ENCODE measurements around the gene RPL39L.
"Not testable (repeated sequence)": the region's sequence is repeated elsewhere in the genome, so short reads cannot be mapped to it uniquely, and the experiment has no call there.

The RPL39L gene

GRCh38 chr3:187139126-187139894 lies at the start of gene RPL39L:
TSS of gene RPL39L (minus strand) at chr3:187139496. CDS start at chr3:187121300, 18,196 bp downstream.
- peak; percentile 94 for DNase-seq

- DNase-seq = no peak
Measured at GRCh38 chr3:187188931-187189330, 49.6 kb upstream of the RPL39L start.

DNA sequence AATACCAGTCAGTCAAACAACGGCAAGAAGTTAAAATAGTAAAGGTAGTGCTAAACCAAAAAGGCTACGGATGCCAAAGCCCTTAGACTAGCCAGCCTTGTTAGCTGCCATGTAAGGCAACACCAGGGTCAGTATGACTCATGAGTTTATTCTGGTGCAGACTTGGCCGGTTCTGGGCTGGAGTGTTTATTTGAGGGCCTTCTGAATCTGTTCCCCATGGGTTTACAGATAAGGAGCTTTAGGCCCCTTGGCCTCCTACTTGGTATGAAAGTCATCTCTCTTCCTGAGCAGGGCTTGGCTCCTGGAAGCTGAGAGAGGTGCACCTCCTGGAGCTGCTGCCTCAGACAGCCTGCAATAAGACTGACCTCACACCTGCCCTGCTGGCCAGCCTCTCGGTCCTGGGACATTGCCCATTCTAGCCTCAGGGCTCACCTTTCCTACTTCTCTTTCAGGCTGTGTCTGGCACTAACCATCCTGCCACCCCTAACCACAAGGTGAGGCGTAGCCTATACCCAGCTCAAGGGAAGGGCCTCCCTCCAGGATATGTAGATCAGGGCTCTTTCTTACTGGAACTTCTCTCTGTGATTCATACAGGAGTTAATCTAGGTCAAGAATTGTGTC lies 47.6 kb upstream of the RPL39L start:
- no peak for DNase-seq

GRCh38 chr3:187186375-187186774 lies 47.1 kb upstream of the RPL39L start:
- no peak for DNase-seq

- DNase-seq = no peak
Measured at GRCh38 chr3:187185759-187186158, 46.5 kb upstream of the RPL39L start.

DNA sequence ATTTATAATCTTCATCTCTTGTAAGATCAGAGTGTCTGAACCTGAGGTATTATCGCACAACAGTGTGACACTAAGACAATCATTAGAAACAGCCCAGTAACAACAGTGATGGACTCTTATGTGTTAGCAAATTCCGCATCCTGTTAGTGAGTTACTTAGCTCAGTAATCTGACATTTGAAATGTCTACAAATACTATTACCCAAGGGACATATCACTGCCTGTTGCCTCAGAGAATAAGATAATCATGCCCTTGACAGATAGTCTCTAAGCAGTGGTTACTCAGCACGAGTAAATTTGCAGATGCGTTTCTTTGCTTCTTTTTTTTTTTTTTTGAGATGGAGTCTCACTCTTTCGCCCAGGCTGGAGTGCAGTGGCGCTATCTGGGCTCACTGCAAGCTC lies 44.6 kb upstream of the RPL39L start:
- no peak for DNase-seq

DNA sequence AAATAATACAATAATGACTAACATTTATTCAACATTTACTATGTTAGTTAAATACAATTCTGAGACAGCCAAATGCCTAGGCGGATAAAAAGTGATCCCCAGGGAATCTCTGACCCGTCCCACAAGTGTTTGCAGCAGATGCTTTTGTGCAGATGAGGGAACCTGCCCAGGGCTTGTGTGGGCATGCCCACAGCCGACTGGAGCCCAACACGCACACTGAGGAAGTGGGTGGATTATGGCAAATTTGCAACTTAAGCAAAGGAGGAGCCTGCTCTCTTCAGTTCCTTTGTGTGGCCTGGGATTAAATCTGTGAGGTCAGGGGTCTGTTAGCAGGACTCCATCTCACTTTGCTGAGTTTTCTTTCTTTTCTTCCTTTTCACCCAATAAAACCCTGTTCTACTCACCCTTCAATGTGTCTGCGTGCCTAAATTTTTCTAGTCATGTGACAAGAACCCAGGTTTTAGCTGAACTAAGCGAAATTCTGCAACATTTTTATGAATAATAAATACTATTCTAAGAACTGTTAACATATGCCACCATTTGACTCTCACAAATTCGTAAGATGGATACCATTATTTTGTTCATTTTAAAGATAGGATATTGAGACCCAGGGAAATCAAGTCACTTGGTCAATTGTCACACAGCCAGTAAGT lies 44.0 kb upstream of the RPL39L start:
- no peak for DNase-seq

DNA sequence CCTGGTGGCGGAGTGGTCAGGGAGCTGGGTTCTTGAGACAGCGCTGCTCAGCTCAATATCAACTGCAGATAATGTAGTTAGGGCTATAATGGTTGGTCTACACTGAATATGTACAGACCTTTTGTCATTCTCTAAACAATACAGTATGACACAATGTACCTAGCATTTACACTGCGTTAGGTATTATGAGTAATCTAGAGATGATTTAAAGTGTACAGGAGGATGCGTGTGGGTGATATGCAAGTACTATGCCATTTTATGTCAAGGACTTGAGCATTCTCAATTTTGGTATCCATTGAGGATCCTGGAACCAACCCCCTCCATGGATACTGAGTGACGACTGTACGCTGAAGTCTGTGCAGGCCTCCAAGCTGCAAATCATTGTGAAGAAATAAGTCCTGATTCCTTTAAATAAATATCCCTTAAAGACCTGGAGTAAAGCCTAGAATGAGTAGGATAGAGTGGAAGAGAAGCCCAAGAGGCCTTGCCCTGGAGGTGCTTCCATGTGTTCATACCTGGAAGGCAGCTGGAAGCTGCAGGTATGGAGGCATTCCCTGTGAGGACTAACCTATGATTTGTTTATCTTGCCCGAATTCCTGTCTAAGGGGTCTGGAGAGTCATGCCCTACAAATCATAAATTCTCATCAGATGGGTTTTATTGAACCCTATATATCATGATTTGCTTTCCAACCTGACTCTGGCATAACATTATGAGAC lies 42.3 kb upstream of the RPL39L start:
- no peak for DNase-seq

GRCh38 chr3:187172929-187173328 lies 33.6 kb upstream of the RPL39L start:
- no peak for DNase-seq

DNA sequence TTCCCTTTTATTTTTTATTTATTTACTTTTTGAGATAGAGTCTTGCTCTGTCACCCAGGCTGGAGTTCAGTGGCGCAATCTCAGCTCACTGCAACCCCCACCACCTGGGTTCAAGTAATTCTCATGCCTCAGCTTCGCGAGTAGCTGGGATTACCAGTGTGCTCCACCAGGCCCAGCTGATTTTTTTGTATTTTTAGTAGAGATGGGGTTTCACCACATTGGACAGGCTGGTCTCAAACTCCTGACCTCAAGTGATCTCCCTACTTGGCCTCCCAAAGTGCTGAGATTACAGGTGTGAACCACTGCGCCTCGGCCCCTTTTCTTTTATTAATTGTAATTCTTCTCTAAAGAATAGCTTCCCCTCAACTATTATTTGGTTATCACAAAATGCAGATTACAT lies 31.6 kb upstream of the RPL39L start:
- not testable (repeated sequence) for DNase-seq

- DNase-seq = no peak
Measured at GRCh38 chr3:187169231-187169960, 30.1 kb upstream of the RPL39L start.

GRCh38 chr3:187167777-187168176 lies 28.5 kb upstream of the RPL39L start:
- no peak for DNase-seq

GRCh38 chr3:187166750-187167149 lies 27.5 kb upstream of the RPL39L start:
- no peak for DNase-seq

DNA sequence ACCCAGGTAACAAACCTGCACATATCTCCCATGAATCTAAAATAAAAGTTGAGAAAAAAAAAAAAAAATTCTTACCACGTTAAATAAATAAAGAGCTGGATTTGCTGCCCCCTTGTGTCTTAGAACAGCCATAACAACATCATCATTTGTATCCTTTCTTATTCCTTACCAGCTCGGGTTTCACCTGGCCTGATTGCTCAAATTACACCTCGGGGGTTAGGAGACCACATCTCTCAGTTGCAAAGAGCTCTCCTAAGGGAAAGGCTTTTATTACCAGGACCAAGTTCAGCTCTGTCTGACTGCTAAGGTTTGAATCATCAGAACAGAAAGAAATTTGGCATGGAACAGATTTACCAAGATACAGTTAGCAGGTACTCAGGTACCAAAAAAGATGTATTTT lies 25.8 kb upstream of the RPL39L start:
- DNase-seq = peak; percentile 78

DNA sequence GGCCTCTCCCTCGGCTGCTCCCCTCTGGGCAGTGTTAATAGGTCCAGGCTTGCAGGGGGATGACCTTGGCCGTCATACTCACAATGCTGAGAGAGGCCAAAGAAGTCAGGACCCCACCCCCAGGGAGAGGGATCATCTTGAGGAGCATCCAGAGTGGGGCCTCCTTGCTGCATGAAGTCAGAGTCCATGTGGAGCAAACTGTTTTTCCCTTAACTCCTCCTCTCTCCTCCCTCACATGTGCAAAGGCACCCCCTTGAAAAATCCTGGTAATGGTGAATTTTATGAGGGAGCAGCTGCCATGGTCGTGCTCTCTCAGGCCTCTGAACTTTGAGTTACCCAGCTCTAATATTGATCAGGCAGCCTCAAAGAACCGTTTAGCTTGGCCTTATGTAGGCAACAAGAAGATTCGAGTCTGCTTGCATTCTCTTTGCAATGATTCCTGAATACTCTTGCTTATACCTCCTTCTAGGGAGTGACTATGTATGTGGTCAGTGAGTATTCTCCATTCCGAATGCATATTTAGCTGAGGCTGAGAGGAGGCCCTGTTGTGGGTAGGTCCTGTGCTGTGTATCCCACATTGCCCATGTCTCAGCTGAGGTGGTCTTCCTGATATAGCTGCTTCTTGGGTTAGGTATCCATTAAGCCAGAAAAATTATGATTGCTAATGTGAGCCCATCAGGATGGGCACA lies 23.1 kb upstream of the RPL39L start:
- no peak for DNase-seq

DNA sequence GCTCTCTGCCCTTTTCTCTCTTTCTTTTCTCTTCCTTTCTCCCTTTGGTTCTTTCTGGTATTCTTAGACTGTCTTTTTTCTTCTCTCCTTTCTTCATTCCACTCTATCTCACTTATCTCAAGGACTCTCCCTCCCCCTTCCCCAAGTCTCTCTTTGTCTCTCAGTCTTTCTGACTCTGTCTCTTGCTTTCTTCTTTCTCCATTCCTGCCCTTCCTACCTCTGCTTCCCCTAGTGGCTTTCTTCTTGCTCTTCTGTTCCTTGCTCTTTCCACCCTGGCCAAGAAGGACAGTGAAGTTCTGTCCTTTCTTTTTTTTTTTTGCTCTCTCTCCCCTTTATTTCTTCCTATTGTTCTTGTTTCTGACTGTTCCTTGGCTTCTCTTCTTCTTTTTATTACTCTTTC lies 22.3 kb upstream of the RPL39L start:
- no peak for DNase-seq

GRCh38 chr3:187150599-187150998 lies 11.3 kb upstream of the RPL39L start:
- DNase-seq = peak; percentile 75

- DNase-seq = no peak
Measured at GRCh38 chr3:187150186-187150585, 10.9 kb upstream of the RPL39L start.

GRCh38 chr3:187146389-187146788 lies 7.1 kb upstream of the RPL39L start:
- no peak for DNase-seq

GRCh38 chr3:187145149-187145895 lies 6.0 kb upstream of the RPL39L start:
- DNase-seq = no peak

- no peak for DNase-seq
Measured at GRCh38 chr3:187139895-187140253, 578 bp upstream of the RPL39L start.
